Glutamatergic neuron (in vitro differentiated cells): ENCODE data around the gene DHX40. TPM values are rescaled to one million over a fixed set of nuclear protein-coding genes. Genes with fewer than 3 reads are reported as not detected.
"Not testable (repeated sequence)": the region's sequence is repeated elsewhere in the genome, so short reads cannot be mapped to it uniquely, and the experiment has no call there.

Experiments
- DNase-seq: peaks from one replicate; pipeline ENCODE4 v3.0.0; 2022
- H3K27ac Mint-ChIP-seq: one replicate; pipeline ENCODE4 v1.8.0; 2020; ENCODE audit warnings: mild to moderate bottlenecking, mixed read lengths, inconsistent platforms; ENCODE audit not compliant: unreplicated experiment
- H3K27me3 Mint-ChIP-seq: one replicate; pipeline ENCODE4 v1.8.0; 2020; ENCODE audit warnings: mild to moderate bottlenecking, moderate library complexity, mixed read lengths, inconsistent platforms; ENCODE audit not compliant: unreplicated experiment
- H3K36me3 Mint-ChIP-seq: one replicate; pipeline ENCODE4 v1.8.0; 2020; ENCODE audit warnings: mild to moderate bottlenecking, mixed read lengths, inconsistent platforms; ENCODE audit not compliant: unreplicated experiment
- H3K4me1 Mint-ChIP-seq: one replicate; pipeline ENCODE4 v1.8.0; 2020; ENCODE audit warnings: mild to moderate bottlenecking, low read depth, mixed read lengths, inconsistent platforms; ENCODE audit not compliant: unreplicated experiment
- H3K4me3 Mint-ChIP-seq: one replicate; pipeline ENCODE4 v1.8.0; 2020; ENCODE audit warnings: mild to moderate bottlenecking, mixed read lengths, inconsistent platforms; ENCODE audit not compliant: unreplicated experiment
- H3K9me3 Mint-ChIP-seq: one replicate; pipeline ENCODE4 v1.8.0; 2020; ENCODE audit warnings: mild to moderate bottlenecking, moderate library complexity, mixed read lengths, inconsistent platforms; ENCODE audit not compliant: unreplicated experiment
- total RNA-seq: library from RNA; stranded (reverse); fragmentation: NEBNext Ultra II Directional; extraction: Animal tissue kit (Norgen Biotek cat#: 25700); gene quantifications from one replicate; pipeline ENCODE4 v1.2.1, GENCODE V29; 2021; ENCODE audit not compliant: unreplicated experiment
- TF ChIP-seq, protein P1 (sequence below): fragments of 200-600 bp; sonication (generic); IDR thresholded peaks from one replicate; pipeline ENCODE4 v1.5.0; 2021; ENCODE audit not compliant: partially characterized antibody, unreplicated experiment

The DHX40 gene
- total RNA-seq, 1 donor from 2014 or later: 33.7 TPM

DNA sequence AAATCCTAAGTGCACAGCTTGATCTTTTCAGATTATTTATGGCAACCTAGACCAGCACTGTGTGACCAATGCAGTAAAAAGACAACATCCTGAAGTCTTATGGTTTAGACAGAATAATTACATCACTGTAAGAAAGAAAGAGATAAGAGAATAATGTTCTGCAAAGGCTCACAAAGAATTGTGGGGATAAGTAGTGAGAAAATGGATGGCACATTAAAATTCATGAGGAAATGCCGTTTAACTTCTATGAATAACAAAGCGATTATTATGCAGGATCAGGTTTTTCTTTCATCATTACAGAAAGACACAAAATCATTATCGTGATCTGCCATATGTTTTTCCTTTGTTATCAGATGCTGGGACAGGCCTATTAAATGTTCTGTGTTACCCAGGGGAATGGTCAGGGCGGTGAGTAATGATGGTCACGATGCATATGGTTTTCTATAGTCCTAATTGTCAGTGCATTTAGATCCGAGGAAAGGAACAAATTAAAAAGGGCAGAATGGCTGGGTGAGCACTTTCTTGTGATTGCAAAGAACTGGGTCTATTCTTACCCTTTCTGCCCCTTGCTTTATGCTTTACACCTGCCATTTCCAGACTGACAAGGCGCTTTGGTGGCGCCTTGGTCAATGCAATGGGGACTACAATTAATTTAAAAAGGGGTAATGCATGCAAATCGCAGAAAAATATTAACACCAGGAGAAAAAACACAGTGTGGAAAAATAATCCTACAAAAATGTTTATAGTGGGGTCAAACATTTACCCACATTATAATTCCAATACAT, 18.1 kb upstream of the DHX40 start:
- TF ChIP-seq, protein P1, sequence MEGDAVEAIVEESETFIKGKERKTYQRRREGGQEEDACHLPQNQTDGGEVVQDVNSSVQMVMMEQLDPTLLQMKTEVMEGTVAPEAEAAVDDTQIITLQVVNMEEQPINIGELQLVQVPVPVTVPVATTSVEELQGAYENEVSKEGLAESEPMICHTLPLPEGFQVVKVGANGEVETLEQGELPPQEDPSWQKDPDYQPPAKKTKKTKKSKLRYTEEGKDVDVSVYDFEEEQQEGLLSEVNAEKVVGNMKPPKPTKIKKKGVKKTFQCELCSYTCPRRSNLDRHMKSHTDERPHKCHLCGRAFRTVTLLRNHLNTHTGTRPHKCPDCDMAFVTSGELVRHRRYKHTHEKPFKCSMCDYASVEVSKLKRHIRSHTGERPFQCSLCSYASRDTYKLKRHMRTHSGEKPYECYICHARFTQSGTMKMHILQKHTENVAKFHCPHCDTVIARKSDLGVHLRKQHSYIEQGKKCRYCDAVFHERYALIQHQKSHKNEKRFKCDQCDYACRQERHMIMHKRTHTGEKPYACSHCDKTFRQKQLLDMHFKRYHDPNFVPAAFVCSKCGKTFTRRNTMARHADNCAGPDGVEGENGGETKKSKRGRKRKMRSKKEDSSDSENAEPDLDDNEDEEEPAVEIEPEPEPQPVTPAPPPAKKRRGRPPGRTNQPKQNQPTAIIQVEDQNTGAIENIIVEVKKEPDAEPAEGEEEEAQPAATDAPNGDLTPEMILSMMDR: no peak
- Mint-ChIP-seq H3K9me3 (peaks cover 6% of the 10 kb centered on the region), H3K27ac (peak overlapping the region; percentile 89), H3K36me3 (no peaks in the 10 kb centered on the region), H3K4me3 (peak overlapping the region; percentile 47), H3K27me3 (no peaks in the 10 kb centered on the region), H3K4me1 (peaks cover 11% of the 10 kb centered on the region)
- DNase-seq: peak; percentile 17

DNA sequence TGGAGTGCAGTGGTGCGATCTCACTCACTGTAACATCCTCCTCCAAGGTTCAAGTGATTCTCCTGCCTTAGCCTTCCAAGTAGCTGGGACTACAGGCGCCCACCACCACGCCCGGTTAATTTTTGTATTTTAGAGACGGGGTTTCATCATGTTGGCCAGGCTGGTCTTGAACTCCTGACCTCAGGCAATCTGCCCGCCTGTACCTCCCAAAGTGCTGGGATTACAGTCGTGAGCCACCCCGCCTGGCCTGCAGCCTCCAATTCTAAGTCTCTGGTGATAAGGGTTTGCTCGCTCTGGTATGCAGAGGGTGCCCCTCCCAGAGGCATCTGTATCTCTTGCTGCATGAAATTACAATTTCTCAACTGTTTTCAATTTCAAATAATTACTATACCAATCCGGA, 16.4 kb upstream of the DHX40 start:
- peaks cover 11% of the 10 kb centered on the region for H3K4me1 Mint-ChIP-seq
- H3K27me3 Mint-ChIP-seq, H3K9me3 Mint-ChIP-seq, DNase-seq, H3K4me3 Mint-ChIP-seq, H3K36me3 Mint-ChIP-seq, H3K27ac Mint-ChIP-seq: not testable (repeated sequence)

DNA sequence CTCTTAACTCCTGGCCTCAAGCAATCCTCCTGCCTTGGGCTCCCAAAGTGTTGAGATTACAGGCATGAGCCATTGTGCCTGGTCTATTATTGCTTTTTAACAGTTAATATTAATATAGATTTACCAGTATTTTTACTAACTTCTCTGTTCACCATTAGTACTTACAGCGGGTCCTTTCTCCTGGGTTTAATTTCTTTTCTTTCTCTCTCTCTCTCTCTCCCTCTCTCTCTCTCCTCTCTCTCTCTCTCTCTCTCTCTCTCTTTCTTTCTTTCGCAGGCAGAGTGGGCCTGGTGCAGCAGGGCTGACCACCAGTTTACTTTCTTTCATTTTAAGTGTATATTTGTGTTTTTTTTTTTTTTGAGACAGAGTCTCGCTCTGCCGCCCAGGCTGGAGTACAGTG, 14.7 kb upstream of the DHX40 start:
- Mint-ChIP-seq H3K4me3 (no peak overlapping the region), H3K27me3 (no peaks in the 10 kb centered on the region), H3K4me1 (peaks cover 11% of the 10 kb centered on the region), H3K36me3 (no peaks in the 10 kb centered on the region), H3K9me3 (peaks cover 6% of the 10 kb centered on the region), H3K27ac (no peak overlapping the region)
- TF ChIP-seq, protein P1: no peak
- no peak for DNase-seq

- Mint-ChIP-seq H3K27ac (no peak overlapping the region), H3K4me1 (peaks cover 7% of the 10 kb centered on the region), H3K36me3 (no peaks in the 10 kb centered on the region), H3K27me3 (no peaks in the 10 kb centered on the region), H3K4me3 (no peak overlapping the region), H3K9me3 (no peaks in the 10 kb centered on the region)
- TF ChIP-seq, protein P1: no peak
- no peak for DNase-seq
These were observed 7.4 kb upstream of the DHX40 start for GRCh38 chr17:59558039-59558438.

- Mint-ChIP-seq H3K27ac (no peak overlapping the region), H3K27me3 (no peaks in the 10 kb centered on the region), H3K36me3 (no peaks in the 10 kb centered on the region), H3K4me3 (no peak overlapping the region), H3K9me3 (no peaks in the 10 kb centered on the region), H3K4me1 (peaks cover 7% of the 10 kb centered on the region)
- no peak for DNase-seq
- TF ChIP-seq, protein P1: peak; percentile 30
These were observed 6.5 kb upstream of the DHX40 start for GRCh38 chr17:59558953-59559352.
